Vagina (tissue), 2 donors: ENCODE data around the gene MYLK2. TPM values are rescaled to one million over a fixed set of nuclear protein-coding genes. Genes with fewer than 3 reads are reported as not detected.

ENCODE experiments used
- DNase-seq, 2 donors: peaks; one replicate each; pipeline ENCODE4 v3.0.0-alpha.2; 2017; ENCODE audit errors: extremely low spot score in 2 of 2
- H3K27ac ChIP-seq: fragments of 200-600 bp; sonication (generic); one replicate; pipeline ENCODE4 v1.5.1; 2019
- H3K27me3 ChIP-seq: fragments of 200-600 bp; sonication (generic); one replicate; pipeline ENCODE4 v1.5.1; 2019
- H3K36me3 ChIP-seq, 2 donors: fragments of 200-600 bp; sonication (generic); one replicate each; pipeline ENCODE4 v1.5.1; 2017 to 2019
- H3K4me1 ChIP-seq: fragments of 200-600 bp; sonication (generic); one replicate; pipeline ENCODE4 v1.5.1; 2019
- H3K4me3 ChIP-seq, 2 donors: fragments of 200-600 bp; sonication (generic); 1 replicate in 1 of 2; 2 replicates in 1 of 2; pipeline ENCODE4 v1.5.1; 2016 to 2019
- H3K9me3 ChIP-seq: fragments of 200-600 bp; sonication (generic); one replicate; pipeline ENCODE4 v1.5.1; 2019
- CTCF ChIP-seq, 3 experiments: fragments of 450-650 bp in 2 of 3; fragments of 200-600 bp in 1 of 3; sonication (generic) in 1 of 3; IDR thresholded peaks; one replicate each; pipeline ENCODE4 v1.5.1; 2017 to 2019; ENCODE audit warnings: antibody characterized with exemption in 3 of 3, mild to moderate bottlenecking in 2 of 3, moderate library complexity in 2 of 3
- POLR2A ChIP-seq, 2 donors: fragments of 450-650 bp; IDR thresholded peaks; one replicate each; pipeline ENCODE4 v1.6.1; 2017; ENCODE audit warnings: antibody characterized with exemption in 2 of 2, mild to moderate bottlenecking in 2 of 2, moderate library complexity in 2 of 2
- POLR2AphosphoS5 ChIP-seq, 2 donors: sonication (generic); formaldehyde crosslinking; IDR thresholded peaks; one replicate each; pipeline ENCODE4 v1.9.0; 2017; ENCODE audit warnings: antibody characterized with exemption in 2 of 2, mild to moderate bottlenecking in 2 of 2, low read depth in 1 of 2; ENCODE audit not compliant: insufficient read depth in 1 of 2
- intact Hi-C: fragments of 100-400 bp; cut with DNase I; formaldehyde crosslinking; loops from one replicate; pipeline ENCODE4 v1.15.1; 2023
- total RNA-seq: library from RNA; depleted of rRNA; stranded (reverse); fragments of >200 nt; gene quantifications from one replicate; pipeline ENCODE4 v1.2.3, GENCODE V29; 2016

The MYLK2 gene
- total RNA-seq, 1 donor from 2014 or later = not detected

- Histone ChIP-seq H3K27me3 (no peaks in the 10 kb centered on the region), H3K4me3 (no peak overlapping the region), H3K4me1 (peaks cover 15% of the 10 kb centered on the region), H3K9me3 (no peaks in the 10 kb centered on the region), H3K27ac (no peak overlapping the region), H3K36me3 (no peaks in the 10 kb centered on the region)
- no peak for TF ChIP-seq CTCF (IDR thresholded peaks at IDR 0.05)
- TF ChIP-seq POLR2AphosphoS5 (IDR thresholded peaks at IDR 0.05; ENCODE audit: insufficient read depth in 1 of 2, low read depth in 1 of 2) = no peak
- TF ChIP-seq POLR2A (IDR thresholded peaks at IDR 0.05) = no peak
- DNase-seq = no peak
- intact Hi-C loops = loop anchor here (10.0 kb wide), 1 partner anchor 175 kb away; no protein-coding TSS in a partner anchor
These were observed 40.3 kb downstream of the MYLK2 start for GRCh38 chr20:31859266-31859997.

GRCh38 chr20:31859998-31860380 lies 40.8 kb downstream of the MYLK2 start:
- Histone ChIP-seq H3K27me3 (no peaks in the 10 kb centered on the region), H3K9me3 (no peaks in the 10 kb centered on the region), H3K4me3 (no peak overlapping the region), H3K4me1 (peaks cover 15% of the 10 kb centered on the region), H3K27ac (no peak overlapping the region), H3K36me3 (no peaks in the 10 kb centered on the region)
- intact Hi-C loops = loop anchor here (10.0 kb wide), 1 partner anchor 175 kb away; no protein-coding TSS in a partner anchor
- TF ChIP-seq POLR2AphosphoS5 (IDR thresholded peaks at IDR 0.05; ENCODE audit: insufficient read depth in 1 of 2, low read depth in 1 of 2) (no peak), POLR2A (IDR thresholded peaks at IDR 0.05) (no peak), CTCF (IDR thresholded peaks at IDR 0.05) (no peak)
- DNase-seq = no peak

GRCh38 chr20:31860390-31861134 lies 41.4 kb downstream of the MYLK2 start:
- intact Hi-C loops = no loop called here
- Histone ChIP-seq H3K4me1 (peaks cover 15% of the 10 kb centered on the region), H3K4me3 (peak overlapping the region; percentile 54 to 84), H3K36me3 (no peaks in the 10 kb centered on the region), H3K27me3 (no peaks in the 10 kb centered on the region), H3K27ac (no peak overlapping the region), H3K9me3 (no peaks in the 10 kb centered on the region)
- DNase-seq = no peak
- no peak for TF ChIP-seq POLR2AphosphoS5 (IDR thresholded peaks at IDR 0.05; ENCODE audit: insufficient read depth in 1 of 2, low read depth in 1 of 2)
- no peak for TF ChIP-seq POLR2A (IDR thresholded peaks at IDR 0.05)
- no peak for TF ChIP-seq CTCF (IDR thresholded peaks at IDR 0.05)

GRCh38 chr20:31861135-31861384 lies 41.9 kb downstream of the MYLK2 start:
- no peak overlapping the region for H3K27ac ChIP-seq

More at GRCh38 chr20:31861135-31861384, 41.9 kb downstream of the MYLK2 start:
- Histone ChIP-seq H3K9me3 (no peaks in the 10 kb centered on the region), H3K36me3 (no peaks in the 10 kb centered on the region), H3K4me3 (peak overlapping the region; percentile 54 to 84), H3K27me3 (no peaks in the 10 kb centered on the region), H3K4me1 (peaks cover 15% of the 10 kb centered on the region)
- no peak for DNase-seq
- intact Hi-C loops = no loop called here
- no peak for TF ChIP-seq CTCF (IDR thresholded peaks at IDR 0.05)
- TF ChIP-seq POLR2AphosphoS5 (IDR thresholded peaks at IDR 0.05; ENCODE audit: insufficient read depth in 1 of 2, low read depth in 1 of 2) = no peak
- no peak for TF ChIP-seq POLR2A (IDR thresholded peaks at IDR 0.05)
